Jurkat, Clone E6-1 (cell line): ENCODE results near the gene MYBPC3. TPM values are rescaled to one million over a fixed set of nuclear protein-coding genes. Genes with fewer than 3 reads are reported as not detected.

Experiments used
- DNase-seq: peaks from one replicate; pipeline ENCODE4 v3.0.0-alpha.2; 2011; ENCODE audit warnings: low read depth, low spot score
- H3K4me3 ChIP-seq: 2 replicates; pipeline ENCODE4 v1.5.1; 2011; ENCODE audit warnings: mild to moderate bottlenecking, low read length, control low read depth, moderate library complexity
- polyA plus RNA-seq: library from polyadenylated mRNA; unstranded; fragments of >200 nt; gene quantifications from one replicate; pipeline ENCODE4 v1.2.1, GENCODE V29; 2012; ENCODE audit warnings: missing spikeins; ENCODE audit not compliant: insufficient read length, insufficient read depth

MYBPC3 gene
- not detected for polyA plus RNA-seq

DNA sequence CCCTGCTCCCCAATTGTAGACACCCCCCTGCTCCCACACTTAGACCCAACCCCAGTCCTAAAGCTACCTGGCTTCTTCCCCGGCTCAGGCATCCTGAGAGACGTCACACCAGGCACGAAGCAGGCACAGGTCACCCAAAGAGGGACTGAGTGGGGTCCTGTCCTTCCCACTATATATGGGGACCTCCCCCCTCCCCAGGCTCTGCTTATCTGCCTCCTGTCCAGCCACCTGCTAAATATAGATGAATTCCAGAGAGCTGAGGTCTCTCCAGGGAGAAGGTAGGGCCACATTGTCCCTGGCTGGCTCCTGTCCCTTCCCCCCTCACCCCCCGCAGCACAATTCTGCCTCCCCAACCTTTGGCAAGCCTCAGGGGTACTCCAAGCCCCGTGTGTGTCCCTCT is at the start of gene MYBPC3:
MYBPC3 (minus strand) TSS at position 147 of the 400 bp plus-strand sequence; CDS start at position 92, 55 bp downstream.
- no peak within 1 kb of the TSS for H3K4me3 ChIP-seq
- no peak for DNase-seq

- H3K4me3 ChIP-seq = no peak overlapping the region
- no peak for DNase-seq
Measured at GRCh38 chr11:47400768-47401279, 48.3 kb upstream of the MYBPC3 start.

DNA sequence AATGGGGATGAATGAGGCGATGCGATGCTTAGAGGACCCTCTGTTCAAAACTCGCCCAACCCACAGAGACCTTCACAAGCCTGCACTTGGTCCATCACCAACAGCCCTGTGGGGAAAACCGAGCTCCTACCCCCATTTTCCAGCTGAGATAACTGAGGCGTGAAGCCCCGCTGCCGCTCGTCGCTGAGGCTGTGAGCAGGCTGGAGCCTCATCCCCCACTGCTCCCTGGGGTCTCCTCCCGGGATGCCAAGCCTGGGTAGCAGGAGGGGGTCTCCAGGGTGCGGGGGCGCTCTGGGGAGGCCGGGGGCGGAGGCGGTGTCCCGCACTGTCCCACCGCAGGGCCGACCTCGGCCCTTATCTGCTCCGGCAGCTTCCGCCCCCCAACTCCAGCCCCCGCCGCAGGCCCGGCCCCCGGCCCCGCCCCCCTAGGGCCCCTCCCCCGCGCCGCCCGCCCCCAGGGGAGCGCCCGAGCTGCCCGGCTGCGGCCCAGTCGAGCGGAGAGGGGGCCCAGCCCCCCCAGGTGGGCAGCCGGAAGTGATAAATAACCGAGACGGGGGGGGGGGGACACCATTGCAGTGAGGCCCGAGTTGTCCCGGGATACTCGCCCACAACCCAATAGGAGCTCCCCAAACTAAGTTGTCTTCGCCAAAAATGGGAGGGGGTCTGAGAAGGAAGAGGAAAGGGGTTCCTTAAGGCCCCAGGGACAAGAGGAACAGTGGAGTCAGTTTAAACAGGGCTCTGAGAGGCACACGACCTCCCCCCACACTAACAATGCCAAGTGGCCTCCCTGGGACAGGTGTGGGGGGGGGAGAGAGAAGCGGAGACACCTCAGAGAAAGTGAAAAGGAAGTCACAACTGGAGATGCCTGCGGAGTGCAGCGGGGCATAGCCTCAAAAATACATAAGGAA is 47.6 kb upstream of the MYBPC3 start:
- peak; percentile 15 for DNase-seq

DNA sequence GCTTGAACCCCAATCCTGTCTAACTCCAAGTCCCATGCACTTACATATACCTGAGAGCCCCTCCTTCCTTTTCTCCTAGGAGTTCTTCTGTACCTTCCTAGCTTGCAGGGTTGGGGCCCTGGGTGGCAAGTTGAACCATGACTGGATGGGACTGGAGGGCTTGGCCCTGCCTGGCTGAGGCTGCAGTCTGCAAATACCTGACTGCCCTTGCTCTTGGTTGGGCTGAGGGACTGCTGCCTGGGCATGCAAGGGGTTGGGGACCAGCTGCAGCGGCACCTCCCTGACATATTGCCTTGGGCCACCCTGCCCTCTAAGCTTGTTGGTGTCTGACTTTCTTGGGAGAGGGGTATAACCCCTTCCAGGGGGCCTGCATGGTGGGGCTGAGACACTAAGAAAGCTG is 46.0 kb upstream of the MYBPC3 start:
- no peak for DNase-seq
- no peak overlapping the region for H3K4me3 ChIP-seq

More for the DNA sequence above, 47.6 kb upstream of the MYBPC3 start:
- peak overlapping the region; percentile 67 for H3K4me3 ChIP-seq

- DNase-seq = no peak
- no peak overlapping the region for H3K4me3 ChIP-seq
Measured at GRCh38 chr11:47398011-47398410, 45.5 kb upstream of the MYBPC3 start.

DNA sequence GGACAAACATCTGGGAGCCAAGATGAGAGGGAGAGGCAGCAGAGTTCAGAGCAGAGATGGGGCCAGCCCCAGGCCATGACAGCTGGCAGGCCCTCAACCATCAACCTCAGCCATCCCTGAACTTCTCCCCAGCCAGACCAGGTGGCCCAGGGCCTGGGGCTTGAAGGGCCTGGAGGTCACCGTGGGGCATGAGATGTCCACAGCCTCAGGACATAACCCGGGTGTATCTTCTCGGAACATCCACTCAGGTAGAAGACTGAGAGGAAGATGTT is 43.5 kb upstream of the MYBPC3 start:
- DNase-seq = no peak
- no peak overlapping the region for H3K4me3 ChIP-seq

GRCh38 chr11:47395223-47396048 is 42.9 kb upstream of the MYBPC3 start:
- DNase-seq = no peak
- no peak overlapping the region for H3K4me3 ChIP-seq

DNA sequence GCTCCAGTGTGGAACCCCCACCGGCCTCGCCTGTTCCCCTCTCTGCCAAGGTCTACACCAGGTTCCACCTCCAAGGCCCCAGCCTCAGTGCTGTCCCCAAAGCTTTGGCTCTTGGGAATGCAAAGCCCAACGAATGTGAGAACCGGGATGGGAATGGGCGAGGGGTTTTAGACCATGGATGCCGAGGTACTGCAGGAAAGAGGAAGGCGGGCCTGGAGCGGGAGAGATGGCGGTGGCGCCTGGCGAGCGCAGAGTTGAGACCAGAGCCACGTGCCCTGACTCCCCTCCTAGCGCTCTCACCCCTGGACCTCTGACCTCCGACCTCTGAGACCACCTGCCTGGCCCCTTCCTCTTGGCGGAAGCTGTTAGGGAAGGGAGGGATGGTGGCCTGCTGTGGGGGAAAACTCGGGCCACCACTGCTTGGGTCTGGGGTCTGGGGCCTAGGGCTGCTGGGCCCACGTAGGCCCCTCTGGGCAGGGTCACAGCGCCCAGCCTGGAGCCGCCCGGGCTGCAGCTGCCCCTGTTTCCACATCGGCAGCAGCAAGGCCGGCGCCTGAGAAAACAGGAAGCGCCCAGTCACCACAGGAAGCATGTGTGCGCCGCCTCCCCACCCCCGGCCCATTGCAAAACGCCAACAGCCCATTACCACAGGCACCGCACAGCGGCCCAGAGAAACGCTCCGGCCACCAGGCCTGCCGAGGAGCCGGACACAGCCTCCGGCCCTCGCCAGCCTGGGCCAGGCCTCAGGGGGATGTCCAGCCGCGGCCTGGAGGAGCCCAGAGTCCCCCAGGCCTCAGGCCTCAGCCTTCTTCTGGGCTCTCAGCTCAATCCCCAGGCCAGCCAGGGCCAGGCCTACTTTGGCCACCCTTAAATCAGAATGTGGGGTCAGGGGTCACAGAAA is 42.1 kb upstream of the MYBPC3 start:
- peak overlapping the region; percentile 24 for H3K4me3 ChIP-seq
- DNase-seq = peak; percentile 44

DNA sequence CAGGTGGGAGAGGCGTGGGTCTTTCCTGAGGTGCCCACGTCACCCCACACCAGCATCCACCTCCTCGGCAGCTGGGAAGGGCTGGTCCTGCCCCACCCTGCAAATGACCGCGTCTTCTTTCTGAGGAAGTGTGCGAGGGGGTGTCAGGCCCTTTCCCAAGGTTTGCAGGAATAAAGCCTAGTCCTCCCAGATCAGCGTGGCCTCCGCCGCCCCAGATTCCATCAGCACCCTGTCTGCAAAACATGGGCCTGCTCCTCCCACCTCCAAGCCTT is 41.5 kb upstream of the MYBPC3 start:
- H3K4me3 ChIP-seq = no peak overlapping the region
- DNase-seq = no peak

- no peak overlapping the region for H3K4me3 ChIP-seq
- no peak for DNase-seq
Measured at GRCh38 chr11:47393163-47394049, 40.9 kb upstream of the MYBPC3 start.

DNA sequence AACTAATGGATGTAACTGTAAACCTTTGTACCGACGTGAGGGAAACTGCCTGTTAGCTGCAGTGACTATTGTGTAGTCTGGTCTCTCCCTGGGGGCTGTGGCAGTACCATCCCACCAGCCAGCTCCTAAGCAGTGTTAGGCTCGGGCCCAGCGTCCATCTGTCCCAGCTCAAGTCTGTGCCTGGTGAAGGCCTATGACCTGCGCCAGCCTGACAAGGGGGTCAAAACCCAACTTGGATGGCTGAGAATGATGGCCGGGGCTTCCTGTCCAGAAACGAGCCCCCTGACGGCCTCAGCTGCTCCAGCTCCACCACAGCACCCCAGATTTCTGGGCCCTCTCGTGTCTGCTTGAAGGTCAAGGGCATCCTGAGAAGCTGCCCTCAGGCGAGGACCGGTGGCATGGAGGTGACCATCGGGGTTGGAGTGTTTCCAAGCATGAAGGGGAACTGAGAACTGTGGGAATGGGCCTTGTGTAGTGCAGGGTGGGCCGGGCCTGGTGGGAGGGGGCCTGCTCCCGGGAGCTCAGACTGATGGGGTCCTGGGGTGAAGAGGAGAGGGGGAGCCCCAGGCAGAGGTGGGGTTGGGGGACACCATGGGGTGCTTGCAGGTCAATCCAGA is 40.2 kb upstream of the MYBPC3 start:
- no peak overlapping the region for H3K4me3 ChIP-seq
- DNase-seq = no peak

DNA sequence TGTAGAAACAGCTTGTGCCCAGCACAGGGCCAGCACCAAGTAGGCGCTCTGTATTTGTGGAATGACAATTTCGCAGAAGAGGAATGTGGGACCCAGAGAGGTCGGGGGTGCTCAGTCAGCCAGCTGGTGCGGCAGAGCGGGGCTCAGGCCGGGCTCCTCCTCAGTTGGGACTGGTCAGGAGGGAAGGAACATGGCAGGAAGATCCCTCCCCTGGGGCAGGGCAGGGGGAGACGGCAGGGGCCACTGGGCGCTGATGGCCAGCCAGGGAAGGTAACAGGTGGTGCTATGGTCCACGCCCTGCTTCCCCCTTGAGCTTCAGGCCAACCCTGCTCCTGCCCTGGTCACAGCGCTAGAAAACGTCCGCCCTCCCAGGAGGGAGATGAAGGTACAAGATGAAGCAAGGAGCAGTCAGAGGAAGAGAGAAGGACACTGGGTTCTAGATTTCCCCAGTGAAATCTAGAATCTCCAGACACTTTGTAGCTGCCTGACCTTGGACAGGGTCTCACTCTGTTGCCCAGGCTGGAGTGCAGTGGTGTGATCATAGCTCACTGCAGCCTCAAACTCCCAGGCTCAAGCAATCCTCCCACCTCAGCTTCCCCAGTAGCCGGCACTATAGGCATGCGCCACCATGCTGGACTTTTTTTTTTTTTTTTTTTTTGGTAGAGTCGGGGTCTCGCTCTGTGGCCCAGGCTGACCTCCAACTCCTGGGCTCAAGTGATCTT is 39.4 kb upstream of the MYBPC3 start:
- no peak for DNase-seq
- no peak overlapping the region for H3K4me3 ChIP-seq

- DNase-seq = no peak
- H3K4me3 ChIP-seq = no peak overlapping the region
Measured at GRCh38 chr11:47391077-47391583, 38.6 kb upstream of the MYBPC3 start.

GRCh38 chr11:47390422-47390760 is 37.9 kb upstream of the MYBPC3 start:
- no peak for DNase-seq
- no peak overlapping the region for H3K4me3 ChIP-seq

DNA sequence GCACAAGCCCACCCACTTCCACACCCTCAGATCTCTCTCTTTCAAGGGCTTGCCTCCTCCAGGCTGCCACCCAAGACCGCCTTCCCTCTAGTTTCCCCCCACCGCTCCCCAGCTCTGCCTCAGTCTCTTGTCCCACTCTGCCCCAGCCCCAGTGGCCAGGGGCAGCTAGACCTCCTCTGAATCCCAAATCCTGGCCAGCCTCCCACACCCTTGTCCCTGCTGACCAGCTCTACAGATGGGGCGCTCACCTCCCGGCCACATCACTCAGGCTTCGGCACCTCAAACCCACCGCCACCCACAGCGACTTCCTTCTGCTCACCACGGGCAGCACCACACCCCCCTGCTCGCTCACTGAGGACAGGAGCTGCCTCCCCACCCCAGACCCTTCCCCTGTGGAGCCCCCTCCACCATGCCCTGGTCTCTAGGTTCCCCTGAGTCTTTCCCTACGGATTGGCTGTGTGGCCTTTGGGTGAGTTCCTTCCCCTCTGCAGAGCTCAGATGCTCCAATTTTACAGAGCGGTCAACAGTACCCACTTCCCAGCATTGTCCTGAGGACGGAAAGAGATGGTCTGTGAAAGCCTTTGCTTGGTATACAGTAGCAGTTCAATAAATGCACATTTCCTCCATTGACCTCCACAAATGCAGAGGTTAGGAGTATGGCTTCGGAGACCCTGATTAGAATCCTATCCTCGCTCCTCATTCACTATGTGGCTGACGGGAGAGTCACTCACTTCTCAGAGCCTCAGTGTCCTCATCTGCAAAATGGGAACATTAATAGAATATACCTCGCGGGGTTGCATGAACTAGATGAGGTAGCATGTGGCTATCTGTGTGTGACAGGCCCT is 37.3 kb upstream of the MYBPC3 start:
- no peak for DNase-seq
- H3K4me3 ChIP-seq = no peak overlapping the region
